H9 (cell line): ENCODE measurements around the gene BAMBI. TPM values are rescaled to one million over a fixed set of nuclear protein-coding genes. Genes with fewer than 3 reads are reported as not detected.

Experiments used
- DNase-seq: peaks from one replicate; pipeline ENCODE4 v3.0.0-alpha.2; 2017
- H2AFZ ChIP-seq: one replicate; pipeline ENCODE4 v1.6.1; 2013; ENCODE audit warnings: mild to moderate bottlenecking, low read length, control low read depth, moderate library complexity
- H2AK5ac ChIP-seq: 2 replicates; pipeline ENCODE4 v1.6.1; 2013; ENCODE audit warnings: low read length, control low read depth, mixed read lengths; ENCODE audit not compliant: insufficient read length
- H2BK120ac ChIP-seq: one replicate; pipeline ENCODE4 v1.6.1; 2013; ENCODE audit warnings: low read depth, mild to moderate bottlenecking, low read length, control low read depth, inconsistent platforms; ENCODE audit not compliant: poor library complexity, severe bottlenecking
- H2BK12ac ChIP-seq: 2 replicates; pipeline ENCODE4 v1.6.1; 2013; ENCODE audit warnings: low read length, control low read depth, mixed read lengths, low read depth; ENCODE audit not compliant: insufficient read length
- H2BK15ac ChIP-seq: 2 replicates; pipeline ENCODE4 v1.6.1; 2013; ENCODE audit warnings: low read depth, low read length, control low read depth
- H2BK20ac ChIP-seq: one replicate; pipeline ENCODE4 v1.6.1; 2013; ENCODE audit warnings: low read depth, mild to moderate bottlenecking, low read length, control low read depth, inconsistent platforms; ENCODE audit not compliant: poor library complexity, severe bottlenecking
- H2BK5ac ChIP-seq: 2 replicates; pipeline ENCODE4 v1.6.1; 2013; ENCODE audit warnings: low read length, control low read depth, mixed read lengths; ENCODE audit not compliant: insufficient read length
- H3K14ac ChIP-seq: 2 replicates; pipeline ENCODE4 v1.6.1; 2013; ENCODE audit warnings: low read length, control low read depth; ENCODE audit not compliant: insufficient read depth
- H3K18ac ChIP-seq: 2 replicates; pipeline ENCODE4 v1.6.1; 2013; ENCODE audit warnings: low read depth, mild to moderate bottlenecking, mixed read lengths, low read length, control low read depth; ENCODE audit not compliant: insufficient read length
- H3K23ac ChIP-seq: 2 replicates; pipeline ENCODE4 v1.6.1; 2013; ENCODE audit warnings: low read length, control low read depth, mixed read lengths, low read depth; ENCODE audit not compliant: insufficient read length
- H3K23me2 ChIP-seq: 2 replicates; pipeline ENCODE4 v1.6.1; 2013; ENCODE audit warnings: low read depth, mild to moderate bottlenecking, mixed read lengths, low read length, control low read depth; ENCODE audit not compliant: insufficient read length, poor library complexity, severe bottlenecking
- H3K27ac ChIP-seq: 2 replicates; pipeline ENCODE4 v1.5.1; 2013; ENCODE audit warnings: low read length, control low read depth, mixed read lengths, low read depth; ENCODE audit not compliant: insufficient read length
- H3K27me3 ChIP-seq: 2 replicates; pipeline ENCODE4 v1.6.1; 2013; ENCODE audit warnings: low read length, control low read depth, inconsistent platforms; ENCODE audit not compliant: insufficient read depth
- H3K4ac ChIP-seq: 2 replicates; pipeline ENCODE4 v1.6.1; 2013; ENCODE audit warnings: low read depth, mild to moderate bottlenecking, control low read depth, inconsistent platforms, low read length, moderate library complexity
- H3K4me1 ChIP-seq: 2 replicates; pipeline ENCODE4 v1.6.1; 2013; ENCODE audit warnings: low read length, control low read depth, inconsistent platforms; ENCODE audit not compliant: insufficient read depth
- H3K4me2 ChIP-seq: 2 replicates; pipeline ENCODE4 v1.6.1; 2013; ENCODE audit warnings: low read length, control low read depth, mixed read lengths; ENCODE audit not compliant: insufficient read length, insufficient read depth
- H3K56ac ChIP-seq: 2 replicates; pipeline ENCODE4 v1.6.1; 2013; ENCODE audit warnings: low read depth, mild to moderate bottlenecking, mixed read lengths, low read length, control low read depth; ENCODE audit not compliant: insufficient read length
- H3K79me1 ChIP-seq: 2 replicates; pipeline ENCODE4 v1.6.1; 2013; ENCODE audit warnings: low read depth, mild to moderate bottlenecking, moderate library complexity, low read length, control low read depth, inconsistent platforms; ENCODE audit not compliant: insufficient read depth, poor library complexity, severe bottlenecking
- H3K79me2 ChIP-seq: 2 replicates; pipeline ENCODE4 v1.6.1; 2013; ENCODE audit warnings: low read length, control low read depth, inconsistent platforms; ENCODE audit not compliant: insufficient read depth
- H3K9ac ChIP-seq: 2 replicates; pipeline ENCODE4 v1.6.1; 2013; ENCODE audit warnings: low read length, control low read depth, mixed read lengths; ENCODE audit not compliant: insufficient read length; ENCODE audit errors: extremely low read depth
- H3K9me3 ChIP-seq: one replicate; pipeline ENCODE4 v1.6.1; 2013; ENCODE audit warnings: low read depth, low read length, inconsistent platforms; ENCODE audit not compliant: control insufficient read depth
- H3T11ph ChIP-seq: one replicate; pipeline ENCODE4 v1.6.1; 2013; ENCODE audit warnings: mild to moderate bottlenecking, low read length, control low read depth, inconsistent platforms
- H4K20me1 ChIP-seq: one replicate; pipeline ENCODE4 v1.6.1; 2013; ENCODE audit not compliant: control insufficient read depth, insufficient read length, insufficient read depth
- H4K5ac ChIP-seq: 2 replicates; pipeline ENCODE4 v1.6.1; 2013; ENCODE audit warnings: low read depth, mild to moderate bottlenecking, mixed read lengths, low read length, control low read depth; ENCODE audit not compliant: insufficient read length
- H4K8ac ChIP-seq: replicated peaks from 2 replicates; pipeline ENCODE4 v1.6.1; 2013; ENCODE audit warnings: low read length, control low read depth, mixed read lengths, low read depth; ENCODE audit not compliant: insufficient read length
- H4K91ac ChIP-seq: 2 replicates; pipeline ENCODE4 v1.6.1; 2013; ENCODE audit warnings: low read depth, mild to moderate bottlenecking, moderate library complexity, mixed read lengths, low read length, control low read depth; ENCODE audit not compliant: insufficient read length
- H3K27ac Mint-ChIP-seq, 3 experiments: 2 replicates in 2 of 3; 3 replicates in 1 of 3; pipeline ENCODE4 v1.8.0; 2020 to 2021; ENCODE audit warnings: mixed read lengths in 3 of 3, mild to moderate bottlenecking in 1 of 3, moderate library complexity in 1 of 3
- H3K27me3 Mint-ChIP-seq: 2 replicates; pipeline ENCODE4 v1.8.0; 2021; ENCODE audit warnings: low read depth, mild to moderate bottlenecking, moderate library complexity, mixed read lengths
- H3K36me3 Mint-ChIP-seq, 3 experiments: 2 replicates in 2 of 3; 3 replicates in 1 of 3; pipeline ENCODE4 v1.8.0; 2020 to 2021; ENCODE audit warnings: low read depth in 3 of 3, mixed read lengths in 3 of 3; ENCODE audit not compliant: insufficient read depth in 1 of 3
- H3K4me1 Mint-ChIP-seq, 2 experiments: 2 replicates each; pipeline ENCODE4 v1.8.0; 2020; ENCODE audit warnings: mixed read lengths in 2 of 2
- H3K4me3 Mint-ChIP-seq, 2 experiments: 2 replicates in 1 of 2; 3 replicates in 1 of 2; pipeline ENCODE4 v1.8.0; 2020 to 2021; ENCODE audit warnings: mild to moderate bottlenecking in 2 of 2, mixed read lengths in 2 of 2, moderate library complexity in 1 of 2
- H3K9me3 Mint-ChIP-seq, 2 experiments: 2 replicates in 1 of 2; 3 replicates in 1 of 2; pipeline ENCODE4 v1.8.0; 2020; ENCODE audit warnings: mild to moderate bottlenecking in 2 of 2, mixed read lengths in 2 of 2, moderate library complexity in 1 of 2
- CTCF ChIP-seq: fragments of 200-600 bp; sonication (generic); conservative IDR thresholded peaks from 3 replicates; pipeline ENCODE4 v1.8.0; 2021; ENCODE audit warnings: antibody characterized with exemption, mild to moderate bottlenecking
- WGBS: extraction: QIAGEN DNeasy Blood & Tissue Kit; methylation state at CpG from one replicate; pipeline ENCODE4 v1.1.7; 2013; ENCODE audit warnings: missing lambda C conversion rate, low lambda C conversion rate, mixed read lengths; ENCODE audit not compliant: insufficient read length; ENCODE audit errors: extremely low coverage; 5-methylcytosine and 5-hydroxymethylcytosine counted together
- total RNA-seq: library from RNA; stranded (reverse); gene quantifications from 2 replicates; pipeline ENCODE4 v1.2.1, GENCODE V29; 2021

The BAMBI gene
- total RNA-seq, 1 experiment from 2014 or later: 16.8 TPM

GRCh38 chr10:28705472-28705871 lies 28.2 kb downstream of the BAMBI start:
- Histone ChIP-seq H2BK5ac (no peak overlapping the region), H3T11ph (no peak overlapping the region), H3K4me2 (no peak overlapping the region), H3K23ac (no peak overlapping the region), H3K4ac (no peak overlapping the region), H4K8ac (no peak overlapping the region), H2BK120ac (no peak overlapping the region), H3K27me3 (no peaks in the 10 kb centered on the region), H2AK5ac (no peak overlapping the region), H3K9ac (no peak overlapping the region), H2BK15ac (no peak overlapping the region), H3K79me2 (no peaks in the 10 kb centered on the region), H2BK12ac (no peak overlapping the region), H2AFZ (no peak overlapping the region), H3K56ac (no peak overlapping the region), H3K27ac (no peak overlapping the region), H4K20me1 (no peaks in the 10 kb centered on the region), H3K79me1 (no peaks in the 10 kb centered on the region), H3K9me3 (no peaks in the 10 kb centered on the region), H3K18ac (no peak overlapping the region), H3K14ac (no peak overlapping the region), H3K4me1 (no peaks in the 10 kb centered on the region), H4K5ac (no peak overlapping the region), H3K23me2 (no peaks in the 10 kb centered on the region), H2BK20ac (no peak overlapping the region), H4K91ac (no peak overlapping the region)
- H3K4me1 Mint-ChIP-seq: no peaks in the 10 kb centered on the region
- H3K36me3 Mint-ChIP-seq: 0 out of 7 replicates have a peak, but pooled peaks cover 0 to 5% (median 0%) of the 10 kb centered on the region in 3 experiments
- H3K27ac Mint-ChIP-seq: no peak overlapping the region
- no peak for TF ChIP-seq CTCF
- H3K27me3 Mint-ChIP-seq: peaks cover 5% of the 10 kb centered on the region; the same call in 1 of the 2 replicates
- peaks cover 0 to 5% of the 10 kb centered on the region in 2 experiments; a peak in 1 of 5 replicates for H3K9me3 Mint-ChIP-seq
- no peak overlapping the region for H3K4me3 Mint-ChIP-seq
- DNase-seq: no peak
- no CpG with 5 or more reads among the region's 8 CpGs for WGBS
